Lower leg skin (tissue), 4 donors: ENCODE data around the gene SMIM9. TPM values are rescaled to one million over a fixed set of nuclear protein-coding genes. Genes with fewer than 3 reads are reported as not detected.
"Not testable (repeated sequence)": the region's sequence is repeated elsewhere in the genome, so short reads cannot be mapped to it uniquely, and the experiment has no call there.

ENCODE experiments used
- DNase-seq, 2 donors: peaks; one replicate each; pipeline ENCODE4 v3.0.0-alpha.2; 2019; ENCODE audit warnings: low spot score in 2 of 2
- H3K4me3 ChIP-seq: fragments of 200-600 bp; sonication (generic); 2 replicates; pipeline ENCODE4 v1.5.1; 2017; ENCODE audit warnings: mild to moderate bottlenecking, low read depth; ENCODE audit not compliant: poor library complexity, severe bottlenecking
- POLR2A ChIP-seq, 2 donors: fragments of 450-650 bp; IDR thresholded peaks; one replicate each; pipeline ENCODE4 v1.6.1; 2016 to 2017; ENCODE audit warnings: antibody characterized with exemption in 2 of 2, mild to moderate bottlenecking in 1 of 2, moderate library complexity in 1 of 2
- WGBS, 2 donors: methylation state at CpG; one replicate each; pipeline ENCODE4 v1.1.5; 2018; 5-methylcytosine and 5-hydroxymethylcytosine counted together
- intact Hi-C: fragments of 100-400 bp; cut with DNase I; formaldehyde crosslinking; loops from one replicate; pipeline ENCODE4 v1.15.0; 2023; ENCODE audit warnings: low total_unique reads
- total RNA-seq, 4 donors: library from RNA; depleted of rRNA; stranded (reverse); fragments of >200 nt; gene quantifications; one replicate each; pipeline ENCODE4 v1.1.0, GENCODE V29; 2016
- TF ChIP-seq, protein P1 (sequence below), 3 donors: fragments of 450-650 bp; IDR thresholded peaks; one replicate each; pipeline ENCODE4 v1.5.1; 2016; ENCODE audit warnings: antibody characterized with exemption in 3 of 3, mild to moderate bottlenecking in 3 of 3, moderate library complexity in 2 of 3

The SMIM9 gene
- total RNA-seq, 4 donors from 2014 or later = not detected

DNA sequence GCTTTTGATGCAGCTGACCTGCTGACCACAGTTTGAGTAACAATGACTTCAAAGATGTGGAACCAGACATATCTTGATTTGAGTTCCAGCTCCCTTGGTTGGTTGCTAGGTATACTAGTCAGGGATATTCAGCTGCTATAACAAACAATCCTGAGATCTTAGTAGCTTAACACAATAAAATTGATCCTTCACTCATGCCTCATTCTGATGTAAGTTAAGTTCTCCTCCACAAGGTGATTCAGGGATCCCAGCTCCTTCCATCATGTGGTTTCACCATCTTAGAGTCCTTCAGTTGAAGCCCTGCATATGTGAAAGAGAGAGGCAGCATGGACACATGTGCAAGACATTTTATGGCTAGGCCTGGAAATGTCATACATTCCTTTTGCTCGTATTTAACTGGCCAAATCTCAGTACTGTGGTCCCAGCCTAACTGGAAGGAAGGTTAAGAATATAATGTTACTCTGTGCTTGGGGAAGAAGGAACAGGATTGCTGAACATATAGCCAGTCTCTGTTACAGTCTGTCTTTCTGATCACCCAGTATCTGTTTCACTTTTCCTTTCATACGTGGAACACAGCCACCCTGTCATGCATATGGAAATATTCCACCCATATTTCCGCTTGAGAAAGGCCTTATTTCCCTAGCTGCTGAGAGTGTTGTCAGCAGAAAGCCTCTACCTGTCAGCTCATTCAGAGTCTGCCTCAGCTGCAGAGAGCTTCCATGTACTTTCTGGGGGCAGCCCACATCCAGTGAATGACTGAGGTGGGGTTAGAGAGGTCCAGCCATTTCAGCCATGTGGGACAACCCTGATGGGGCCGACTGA, 7.1 kb downstream of the SMIM9 start:
- intact Hi-C loops = no loop called here
- H3K4me3 ChIP-seq = no peak overlapping the region
- 53 to 59% methylated on average over 4 of the region's 4 CpGs for WGBS, 2 donors
- TF ChIP-seq, protein P1, sequence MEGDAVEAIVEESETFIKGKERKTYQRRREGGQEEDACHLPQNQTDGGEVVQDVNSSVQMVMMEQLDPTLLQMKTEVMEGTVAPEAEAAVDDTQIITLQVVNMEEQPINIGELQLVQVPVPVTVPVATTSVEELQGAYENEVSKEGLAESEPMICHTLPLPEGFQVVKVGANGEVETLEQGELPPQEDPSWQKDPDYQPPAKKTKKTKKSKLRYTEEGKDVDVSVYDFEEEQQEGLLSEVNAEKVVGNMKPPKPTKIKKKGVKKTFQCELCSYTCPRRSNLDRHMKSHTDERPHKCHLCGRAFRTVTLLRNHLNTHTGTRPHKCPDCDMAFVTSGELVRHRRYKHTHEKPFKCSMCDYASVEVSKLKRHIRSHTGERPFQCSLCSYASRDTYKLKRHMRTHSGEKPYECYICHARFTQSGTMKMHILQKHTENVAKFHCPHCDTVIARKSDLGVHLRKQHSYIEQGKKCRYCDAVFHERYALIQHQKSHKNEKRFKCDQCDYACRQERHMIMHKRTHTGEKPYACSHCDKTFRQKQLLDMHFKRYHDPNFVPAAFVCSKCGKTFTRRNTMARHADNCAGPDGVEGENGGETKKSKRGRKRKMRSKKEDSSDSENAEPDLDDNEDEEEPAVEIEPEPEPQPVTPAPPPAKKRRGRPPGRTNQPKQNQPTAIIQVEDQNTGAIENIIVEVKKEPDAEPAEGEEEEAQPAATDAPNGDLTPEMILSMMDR (IDR thresholded peaks at IDR 0.05) = no peak
- no peak for TF ChIP-seq POLR2A (IDR thresholded peaks at IDR 0.05)
- DNase-seq = no peak

DNA sequence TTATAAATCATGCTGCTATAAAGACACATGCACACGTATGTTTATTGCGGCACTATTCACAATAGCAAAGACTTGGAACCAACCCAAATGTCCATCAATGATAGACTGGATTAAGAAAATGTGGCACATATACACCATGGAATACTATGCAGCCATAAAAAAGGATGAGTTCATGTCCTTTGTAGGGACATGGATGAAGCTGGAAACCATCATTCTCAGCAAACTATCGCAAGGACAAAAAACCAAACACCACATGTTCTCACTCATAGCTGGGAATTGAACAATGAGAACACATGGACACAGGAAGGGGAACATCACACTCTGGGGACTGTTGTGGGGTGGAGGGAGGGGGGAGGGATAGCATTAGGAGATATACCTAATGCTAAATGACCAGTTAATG, 8.9 kb downstream of the SMIM9 start:
- intact Hi-C loops, H3K4me3 ChIP-seq, DNase-seq: not testable (repeated sequence)
- 100% methylated on average over 1 of the region's 3 CpGs; no CpG with 5 or more reads in 1 of the 2 donors for whole genome bisulfite sequencing, 2 donors

DNA sequence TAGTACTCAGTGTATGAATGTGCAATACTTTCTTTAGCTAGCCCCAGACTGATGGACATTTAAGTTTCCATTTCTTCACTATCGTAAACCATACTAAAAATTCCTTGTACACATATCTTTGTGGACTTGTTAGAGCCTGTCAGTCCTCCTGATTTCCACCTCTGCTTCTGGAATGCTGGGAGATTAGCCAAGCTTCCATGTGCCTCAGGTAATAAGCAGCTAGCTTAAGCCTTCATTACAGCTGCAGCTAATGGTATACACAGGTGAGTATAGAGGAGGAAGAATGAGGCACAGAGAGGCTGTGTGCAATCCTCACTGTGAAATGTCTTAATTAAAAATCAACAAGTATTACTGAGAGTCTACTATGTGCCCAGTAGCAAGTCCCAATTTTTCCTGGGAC, 9.8 kb downstream of the SMIM9 start:
- TF ChIP-seq POLR2A (IDR thresholded peaks at IDR 0.05) = no peak
- TF ChIP-seq, protein P1 (IDR thresholded peaks at IDR 0.05) = no peak
- WGBS, 2 donors = 48 to 57% methylated on average over 1 of the region's 1 CpG
- no peak for DNase-seq
- H3K4me3 ChIP-seq = no peak overlapping the region
- intact Hi-C loops = no loop called here

DNA sequence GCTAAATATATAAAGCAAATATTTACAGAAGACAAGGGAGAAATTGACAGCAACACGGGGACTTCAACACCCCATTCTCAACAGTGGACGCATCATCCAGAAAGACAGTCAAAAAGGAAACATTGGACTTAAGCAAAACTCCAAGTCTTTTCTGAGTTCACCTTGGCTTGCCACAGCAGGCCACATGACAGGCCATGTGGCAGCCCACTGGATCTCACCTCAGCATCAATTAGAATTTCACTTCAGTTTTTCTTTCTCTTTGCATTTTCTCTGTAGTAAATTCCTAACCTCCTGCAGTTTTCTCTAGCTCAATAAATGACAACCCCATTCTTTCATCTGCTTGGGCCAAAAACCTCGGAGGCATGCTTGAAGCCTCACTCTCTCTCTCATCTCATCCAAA, 12.4 kb downstream of the SMIM9 start:
- TF ChIP-seq, protein P1 (IDR thresholded peaks at IDR 0.05) = no peak
- TF ChIP-seq POLR2A (IDR thresholded peaks at IDR 0.05) = no peak
- intact Hi-C loops = no loop called here
- 72 to 74% methylated on average over 3 of the region's 3 CpGs for WGBS, 2 donors
- DNase-seq = no peak
- H3K4me3 ChIP-seq = no peak overlapping the region

DNA sequence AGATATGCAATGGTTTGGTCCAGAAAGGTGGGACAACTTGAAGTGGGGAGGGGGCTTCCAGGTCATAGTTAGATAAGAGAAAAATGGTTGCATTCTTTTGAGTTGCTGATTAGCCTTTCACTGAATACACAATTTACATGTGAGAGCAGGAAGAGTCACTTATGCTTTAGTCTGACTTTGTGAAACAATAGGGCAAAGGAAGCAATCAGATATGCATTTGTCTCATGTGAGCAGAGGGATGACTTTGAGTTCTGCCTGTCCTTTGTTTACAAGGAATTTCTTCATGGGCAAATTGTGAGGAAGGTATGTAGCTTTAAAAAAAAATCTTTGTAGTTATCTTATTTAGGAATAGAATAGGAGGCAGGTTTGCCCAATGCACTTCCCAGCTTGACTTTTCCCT, 12.9 kb downstream of the SMIM9 start:
- no peak overlapping the region for H3K4me3 ChIP-seq
- DNase-seq = no peak
- TF ChIP-seq POLR2A (IDR thresholded peaks at IDR 0.05) = no peak
- TF ChIP-seq, protein P1 (IDR thresholded peaks at IDR 0.05) = no peak
- intact Hi-C loops = no loop called here

DNA sequence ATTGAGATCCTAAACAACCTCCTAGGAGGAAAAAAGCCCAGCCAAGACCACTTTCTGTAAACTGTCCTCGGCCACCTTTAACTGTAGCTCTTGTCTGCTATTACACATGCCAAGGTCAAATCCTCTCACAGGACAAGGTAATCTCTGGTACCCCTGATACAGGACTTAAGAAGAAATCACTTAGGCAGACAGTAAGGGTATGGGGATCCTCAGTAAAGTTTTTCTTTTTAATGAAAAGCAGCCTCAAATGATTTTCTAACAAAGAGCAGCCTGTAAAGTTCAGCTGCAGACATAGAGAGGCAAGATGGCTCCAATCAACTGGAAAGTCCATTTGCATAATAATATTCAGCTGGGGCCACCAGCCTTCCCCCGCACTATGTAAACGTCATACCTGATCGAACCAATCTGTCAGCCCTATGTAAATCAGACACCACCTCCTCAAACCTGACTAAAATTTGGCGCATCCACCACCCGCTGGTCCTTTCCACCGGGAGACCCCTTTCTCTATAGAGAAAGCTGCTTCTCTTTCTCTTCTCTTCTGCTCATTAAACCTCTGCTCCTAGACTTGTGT, 14.6 kb downstream of the SMIM9 start:
- DNase-seq = no peak
- no peak for TF ChIP-seq POLR2A (IDR thresholded peaks at IDR 0.05)
- TF ChIP-seq, protein P1 (IDR thresholded peaks at IDR 0.05) = no peak
- H3K4me3 ChIP-seq = no peak overlapping the region
- intact Hi-C loops = no loop called here
- 73 to 74% methylated on average over 7 of the region's 7 CpGs for WGBS, 2 donors
